Measurements from ENCODE around the gene NET1. TPM values are rescaled to one million over a fixed set of nuclear protein-coding genes. Genes with fewer than 3 reads are reported as not detected.

The NET1 gene
- total RNA-seq, 1 experiment from 2014 or later, result 175 TPM

DNA sequence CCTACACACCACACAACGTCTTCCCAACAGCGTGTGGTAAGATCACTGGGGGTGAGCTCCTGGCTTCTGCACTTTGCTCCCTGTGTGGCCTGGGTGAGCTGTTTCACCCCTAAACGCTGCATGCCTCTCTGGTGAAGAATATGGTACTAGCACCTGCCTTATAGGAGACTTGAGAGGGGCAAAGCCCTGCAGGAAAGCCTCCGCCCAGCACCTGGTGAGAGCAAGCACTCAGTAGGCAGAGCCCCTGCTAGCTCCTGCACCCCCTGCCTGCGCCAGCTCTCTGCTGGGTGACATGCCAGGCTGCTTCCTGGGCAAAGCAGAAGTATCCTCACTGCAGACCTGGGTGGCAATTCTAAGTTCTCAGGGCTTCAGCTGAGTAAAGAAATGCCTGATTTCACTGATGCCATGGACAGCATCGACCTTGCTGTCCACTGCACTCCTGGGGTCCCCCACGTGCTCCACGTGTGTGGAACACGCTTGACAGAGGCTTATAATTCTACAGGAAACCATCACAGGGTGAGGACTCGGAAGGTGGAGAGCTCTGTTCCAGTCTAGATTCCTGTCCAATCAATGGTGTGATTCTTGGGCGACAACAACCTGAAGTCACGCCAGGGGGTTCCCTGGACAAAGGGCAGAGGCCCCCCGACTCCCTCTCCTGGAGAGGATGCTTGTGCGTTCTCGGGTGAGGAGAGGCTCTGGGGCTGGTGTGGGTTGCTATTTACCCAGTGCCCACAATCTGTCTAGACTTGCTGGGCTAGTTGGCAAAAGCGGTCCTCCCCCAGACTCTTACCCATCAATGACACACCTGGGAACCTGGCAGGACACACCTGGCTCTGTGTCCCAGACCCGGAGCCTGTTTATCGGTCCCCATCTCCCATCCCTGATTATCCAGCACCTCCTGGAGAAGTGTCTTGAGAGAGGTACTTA is 92.1 kb downstream of the NET1 start:
- peak overlapping the region; percentile 25 for H3K4me3 Mint-ChIP-seq (ENCODE audit: unreplicated experiment)
- H3K27me3 Mint-ChIP-seq (ENCODE audit: insufficient read depth, unreplicated experiment), result no peaks in the 10 kb centered on the region
- no peaks in the 10 kb centered on the region for H3K36me3 ChIP-seq (ENCODE audit: control insufficient read depth, insufficient read depth, low read length)
- BruUV-seq (replicated peaks), result no TSS peak
- peak in 1 of 2 experiments; percentile 29 for DNase-seq
- peaks cover 8% of the 10 kb centered on the region for H3K9me3 Mint-ChIP-seq (ENCODE audit: unreplicated experiment)
- intact Hi-C loops (cut with micrococcal nuclease; ENCODE audit: unreplicated experiment), result loop anchor here (5.0 kb wide), 1 partner anchor 63 kb away; no protein-coding TSS in a partner anchor
- H3K36me3 Mint-ChIP-seq (ENCODE audit: insufficient read depth, unreplicated experiment), result peaks cover 7% of the 10 kb centered on the region
- ChIA-PET CTCF (interaction anchor here (0.7 to 2.0 kb wide), 2 partner anchors 36 to 119 kb away, joined by 4 to 5 read pairs; no protein-coding TSS in a partner anchor), POLR2A (interaction anchor here (0.6 kb wide), 1 partner anchor 31 kb away, joined by 6 read pairs; no protein-coding TSS in a partner anchor)
- no peaks in the 10 kb centered on the region for H3K9me3 ChIP-seq
- H3K27me3 ChIP-seq (replicated peaks; ENCODE audit: control insufficient read depth, insufficient read depth, low read length), result no peaks in the 10 kb centered on the region
- H3K4me3 ChIP-seq (ENCODE audit: low read depth, low read length), result no peak overlapping the region
- peaks cover 46% of the 10 kb centered on the region for H3K4me1 Mint-ChIP-seq (ENCODE audit: low read depth, unreplicated experiment)
- H3K27ac Mint-ChIP-seq (ENCODE audit: unreplicated experiment), result peak overlapping the region; percentile 84
- H3K4me1 ChIP-seq, result peaks cover 33% of the 10 kb centered on the region
- TF ChIP-seq CTCF (IDR thresholded peaks at IDR 0.05; ENCODE audit: insufficient read depth in 1 of 2, low read depth in 1 of 2, low read length in 1 of 2, severe bottlenecking in 1 of 2, unreplicated experiment in 1 of 2), result no peak

DNA sequence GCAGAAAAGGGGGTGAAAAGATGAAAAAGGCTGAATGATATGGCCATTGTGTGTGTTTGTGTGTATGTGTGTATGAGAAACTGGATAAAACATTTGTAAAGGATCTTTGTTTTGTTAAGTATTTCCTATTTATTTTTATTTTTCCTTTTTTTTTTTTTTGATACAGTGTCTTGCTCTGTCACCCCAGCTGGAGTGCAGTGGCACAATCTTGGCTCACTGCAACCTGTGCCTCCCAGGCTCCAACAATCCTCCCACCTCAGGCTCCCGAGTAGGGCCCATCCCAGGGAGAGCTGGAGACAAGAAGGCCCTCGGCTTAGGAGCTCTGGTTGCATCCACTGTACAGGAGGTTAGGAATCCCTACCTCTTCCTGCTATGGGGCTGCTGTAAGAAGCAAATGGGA is 93.9 kb downstream of the NET1 start:
- Mint-ChIP-seq H3K4me1 (ENCODE audit: low read depth, unreplicated experiment) (peaks cover 50% of the 10 kb centered on the region), H3K27ac (ENCODE audit: unreplicated experiment) (peak overlapping the region; percentile 76), H3K4me3 (ENCODE audit: unreplicated experiment) (no peak overlapping the region), H3K9me3 (ENCODE audit: unreplicated experiment) (peaks cover 8% of the 10 kb centered on the region), H3K27me3 (ENCODE audit: insufficient read depth, unreplicated experiment) (no peaks in the 10 kb centered on the region), H3K36me3 (ENCODE audit: insufficient read depth, unreplicated experiment) (peaks cover 7% of the 10 kb centered on the region)
- no peaks in the 10 kb centered on the region for H3K36me3 ChIP-seq (ENCODE audit: control insufficient read depth, insufficient read depth, low read length)
- no peaks in the 10 kb centered on the region for H3K27me3 ChIP-seq (replicated peaks; ENCODE audit: control insufficient read depth, insufficient read depth, low read length)
- no peaks in the 10 kb centered on the region for H3K9me3 ChIP-seq
- H3K4me3 ChIP-seq (ENCODE audit: low read depth, low read length), result no peak overlapping the region
- no TSS peak for BruUV-seq (replicated peaks)
- CTCF ChIA-PET, result no interaction called here
- peaks cover 49% of the 10 kb centered on the region for H3K4me1 ChIP-seq
- TF ChIP-seq CTCF (IDR thresholded peaks at IDR 0.05; ENCODE audit: insufficient read depth in 1 of 2, low read depth in 1 of 2, low read length in 1 of 2, severe bottlenecking in 1 of 2, unreplicated experiment in 1 of 2), result no peak
- DNase-seq, result no peak
- POLR2A ChIA-PET, result no interaction called here
- intact Hi-C loops (cut with micrococcal nuclease; ENCODE audit: unreplicated experiment), result no loop called here

- Histone ChIP-seq H3K4me3 (ENCODE audit: low read depth, low read length) (no peak overlapping the region), H3K9me3 (no peaks in the 10 kb centered on the region), H3K4me1 (peaks cover 54% of the 10 kb centered on the region), H3K36me3 (ENCODE audit: control insufficient read depth, insufficient read depth, low read length) (no peaks in the 10 kb centered on the region), H3K27me3 (replicated peaks; ENCODE audit: control insufficient read depth, insufficient read depth, low read length) (no peaks in the 10 kb centered on the region)
- Mint-ChIP-seq H3K36me3 (ENCODE audit: insufficient read depth, unreplicated experiment) (peaks cover 7% of the 10 kb centered on the region), H3K27me3 (ENCODE audit: insufficient read depth, unreplicated experiment) (no peaks in the 10 kb centered on the region), H3K27ac (ENCODE audit: unreplicated experiment) (peak overlapping the region; percentile 76), H3K4me3 (ENCODE audit: unreplicated experiment) (no peak overlapping the region), H3K4me1 (ENCODE audit: low read depth, unreplicated experiment) (peaks cover 51% of the 10 kb centered on the region), H3K9me3 (ENCODE audit: unreplicated experiment) (peaks cover 8% of the 10 kb centered on the region)
- DNase-seq, result peak in 1 of 2 experiments; percentile 28
- no TSS peak for BruUV-seq (replicated peaks)
- ChIA-PET POLR2A (no interaction called here), CTCF (no interaction called here)
- TF ChIP-seq CTCF (IDR thresholded peaks at IDR 0.05; ENCODE audit: insufficient read depth in 1 of 2, low read depth in 1 of 2, low read length in 1 of 2, severe bottlenecking in 1 of 2, unreplicated experiment in 1 of 2), result no peak
- intact Hi-C loops (cut with micrococcal nuclease; ENCODE audit: unreplicated experiment), result no loop called here
Measured at GRCh38 chr10:5506751-5507648, 94.6 kb downstream of the NET1 start.
